ENCODE data around the gene WNT2. TPM values are rescaled to one million over a fixed set of nuclear protein-coding genes. Genes with fewer than 3 reads are reported as not detected.
A peak's percentile ranks its signal among the peaks of the same experiment; 100 is the strongest.

Gene WNT2
- total RNA-seq, 1 donor from 2014 or later = not detected

- no peak for DNase-seq (ENCODE audit: low read depth, low spot score)
- TF ChIP-seq CTCF (conservative IDR thresholded peaks at IDR 0.05) = no peak
- Mint-ChIP-seq H3K27ac (ENCODE audit: unreplicated experiment) (no peak overlapping the region), H3K4me1 (peaks cover 4% of the 10 kb centered on the region), H3K36me3 (ENCODE audit: low read depth) (no peaks in the 10 kb centered on the region), H3K9me3 (no peaks in the 10 kb centered on the region), H3K4me3 (no peak overlapping the region), H3K27me3 (ENCODE audit: low read depth) (no peaks in the 10 kb centered on the region)
Measured at GRCh38 chr7:117269886-117270285, 53.0 kb downstream of the WNT2 start.

- no peaks in the 10 kb centered on the region for H3K27me3 Mint-ChIP-seq (ENCODE audit: low read depth)
- no peaks in the 10 kb centered on the region for H3K36me3 Mint-ChIP-seq (ENCODE audit: low read depth)
- H3K27ac Mint-ChIP-seq (ENCODE audit: unreplicated experiment) = no peak overlapping the region
- no peaks in the 10 kb centered on the region for H3K9me3 Mint-ChIP-seq
- DNase-seq (ENCODE audit: low read depth, low spot score) = no peak
- no peak for TF ChIP-seq CTCF (conservative IDR thresholded peaks at IDR 0.05)
- H3K4me3 Mint-ChIP-seq = no peak overlapping the region
- peaks cover 4% of the 10 kb centered on the region for H3K4me1 Mint-ChIP-seq
Measured at GRCh38 chr7:117269417-117269816, 53.4 kb downstream of the WNT2 start.

GRCh38 chr7:117264716-117265115 is 58.1 kb downstream of the WNT2 start:
- peaks cover 7% of the 10 kb centered on the region for H3K27me3 Mint-ChIP-seq (ENCODE audit: low read depth)
- no peak overlapping the region for H3K4me3 Mint-ChIP-seq
- no peaks in the 10 kb centered on the region for H3K36me3 Mint-ChIP-seq (ENCODE audit: low read depth)
- DNase-seq (ENCODE audit: low read depth, low spot score) = no peak
- peaks cover 4% of the 10 kb centered on the region for H3K9me3 Mint-ChIP-seq
- H3K27ac Mint-ChIP-seq (ENCODE audit: unreplicated experiment) = no peak overlapping the region
- no peak for TF ChIP-seq CTCF (conservative IDR thresholded peaks at IDR 0.05)
- H3K4me1 Mint-ChIP-seq = no peaks in the 10 kb centered on the region

GRCh38 chr7:117262546-117262945 is 60.3 kb downstream of the WNT2 start:
- DNase-seq (ENCODE audit: low read depth, low spot score) = no peak
- no peak for TF ChIP-seq CTCF (conservative IDR thresholded peaks at IDR 0.05)
- Mint-ChIP-seq H3K4me1 (no peaks in the 10 kb centered on the region), H3K27me3 (ENCODE audit: low read depth) (peaks cover 7% of the 10 kb centered on the region), H3K27ac (ENCODE audit: unreplicated experiment) (no peak overlapping the region), H3K9me3 (peaks cover 4% of the 10 kb centered on the region), H3K4me3 (no peak overlapping the region), H3K36me3 (ENCODE audit: low read depth) (no peaks in the 10 kb centered on the region)

- Mint-ChIP-seq H3K36me3 (ENCODE audit: low read depth) (no peaks in the 10 kb centered on the region), H3K4me3 (no peak overlapping the region), H3K27ac (ENCODE audit: unreplicated experiment) (no peak overlapping the region), H3K4me1 (no peaks in the 10 kb centered on the region), H3K27me3 (ENCODE audit: low read depth) (peaks cover 7% of the 10 kb centered on the region), H3K9me3 (peaks cover 4% of the 10 kb centered on the region)
- no peak for DNase-seq (ENCODE audit: low read depth, low spot score)
- no peak for TF ChIP-seq CTCF (conservative IDR thresholded peaks at IDR 0.05)
Measured at GRCh38 chr7:117259615-117260014, 63.2 kb downstream of the WNT2 start.

- no peak overlapping the region for H3K4me3 Mint-ChIP-seq
- no peak for TF ChIP-seq CTCF (conservative IDR thresholded peaks at IDR 0.05)
- no peaks in the 10 kb centered on the region for H3K27me3 Mint-ChIP-seq (ENCODE audit: low read depth)
- peaks cover 5% of the 10 kb centered on the region for H3K4me1 Mint-ChIP-seq
- H3K9me3 Mint-ChIP-seq = no peaks in the 10 kb centered on the region
- no peaks in the 10 kb centered on the region for H3K36me3 Mint-ChIP-seq (ENCODE audit: low read depth)
- H3K27ac Mint-ChIP-seq (ENCODE audit: unreplicated experiment) = peak overlapping the region; percentile 32
- no peak for DNase-seq (ENCODE audit: low read depth, low spot score)
Measured at GRCh38 chr7:117251687-117252086, 71.2 kb downstream of the WNT2 start.
